ENCODE results near the gene CLK4. TPM values are rescaled to one million over a fixed set of nuclear protein-coding genes. Genes with fewer than 3 reads are reported as not detected.

The CLK4 gene
- total RNA-seq, 2 experiments from 2014 or later = 22.0 to 25.2 TPM

GRCh38 chr5:178561746-178562264 is 65.0 kb downstream of the CLK4 start:
- CTCF ChIA-PET = no interaction called here
- POLR2A ChIA-PET = no interaction called here

DNA sequence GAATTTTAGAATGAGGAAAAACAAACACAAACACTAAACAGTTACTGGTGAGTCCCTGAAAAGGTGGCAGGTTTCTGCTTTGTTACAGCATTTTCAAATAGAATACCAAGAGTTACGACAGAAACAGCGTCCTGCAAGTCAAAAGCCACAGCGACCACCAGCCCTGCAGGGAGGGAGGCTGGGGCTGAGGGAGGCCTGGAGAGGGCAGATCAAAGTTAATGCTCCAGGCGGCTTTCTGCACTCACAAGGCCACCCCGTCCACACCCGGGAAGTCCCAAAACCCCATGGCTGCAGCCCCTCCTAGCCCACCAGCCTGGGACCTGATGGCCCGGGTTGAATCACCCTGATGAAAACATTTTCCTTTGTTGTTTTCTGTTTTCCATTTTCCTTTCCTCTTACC is 65.9 kb downstream of the CLK4 start:
- ChIA-PET POLR2A (no interaction called here), CTCF (no interaction called here)

- CTCF ChIA-PET = no interaction called here
- POLR2A ChIA-PET = no interaction called here
Observed at GRCh38 chr5:178557416-178557815, 69.4 kb downstream of the CLK4 start.

GRCh38 chr5:178555771-178556211 is 71.1 kb downstream of the CLK4 start:
- ChIA-PET CTCF (no interaction called here), POLR2A (no interaction called here)

DNA sequence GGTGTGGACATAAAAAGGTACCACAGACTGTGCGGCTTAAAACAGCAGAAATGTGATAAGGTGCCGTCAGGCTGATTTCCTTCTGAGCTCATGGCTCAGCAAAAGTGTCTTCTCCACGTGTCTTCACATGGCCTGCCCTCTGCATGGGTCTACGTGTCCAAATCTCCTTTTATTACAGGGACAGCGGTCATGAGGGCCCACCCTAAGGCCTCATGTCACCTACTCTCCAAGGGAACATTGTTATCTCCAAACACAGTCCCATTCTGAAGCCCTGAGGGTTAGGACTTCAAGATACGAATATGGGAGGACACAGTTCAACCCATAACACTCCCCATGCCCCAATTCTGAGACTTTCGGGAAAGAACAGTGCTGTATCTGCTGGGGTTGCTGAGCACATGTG is 71.8 kb downstream of the CLK4 start:
- ChIA-PET CTCF (no interaction called here), POLR2A (no interaction called here)

- ChIA-PET POLR2A (no interaction called here), CTCF (no interaction called here)
Observed at GRCh38 chr5:178554311-178554710, 72.5 kb downstream of the CLK4 start.

GRCh38 chr5:178553517-178553916 is 73.3 kb downstream of the CLK4 start:
- CTCF ChIA-PET = no interaction called here
- POLR2A ChIA-PET = no interaction called here

Other genes with a start within 250 kb of the CLK4 start
- gene COL23A1, start 36.7 kb downstream of the CLK4 start, total RNA-seq = under 1 TPM; 0.11 to 0.13 TPM
- 1 to 10 TPM; 7.1 to 7.9 TPM for gene ZNF354A, start 103.6 kb upstream of the CLK4 start, total RNA-seq
- gene ZNF354B, start 232.9 kb upstream of the CLK4 start, total RNA-seq = 10 to 100 TPM in 1 of 2 experiments, 1 to 10 TPM in 1; 10.0 to 11.3 TPM

Measured in activated CD8-positive, alpha-beta memory T cell treated with anti-CD3 and anti-CD28 coated beads for 36 hours (primary cell).